Ishikawa (cell line): ENCODE results near the gene OPN1SW.

Experiments used
- CEBPB ChIP-seq: IDR thresholded peaks from 2 replicates; pipeline ENCODE4 v1.6.1; 2012
- EGR1 ChIP-seq: IDR thresholded peaks from 2 replicates; pipeline ENCODE4 v1.6.1; 2012
- EP300 ChIP-seq: IDR thresholded peaks from 2 replicates; pipeline ENCODE4 v1.6.1; 2012; ENCODE audit warnings: borderline replicate concordance
- RAD21 ChIP-seq: IDR thresholded peaks from 2 replicates; pipeline ENCODE4 v1.6.1; 2012; ENCODE audit warnings: low read depth
- TAF1 ChIP-seq: IDR thresholded peaks from 2 replicates; pipeline ENCODE4 v1.6.1; 2012; ENCODE audit warnings: low read depth, mild to moderate bottlenecking
- TEAD4 ChIP-seq: IDR thresholded peaks from 2 replicates; pipeline ENCODE4 v1.6.1; 2012
- USF1 ChIP-seq: IDR thresholded peaks from 2 replicates; pipeline ENCODE4 v1.6.1; 2012

DNA sequence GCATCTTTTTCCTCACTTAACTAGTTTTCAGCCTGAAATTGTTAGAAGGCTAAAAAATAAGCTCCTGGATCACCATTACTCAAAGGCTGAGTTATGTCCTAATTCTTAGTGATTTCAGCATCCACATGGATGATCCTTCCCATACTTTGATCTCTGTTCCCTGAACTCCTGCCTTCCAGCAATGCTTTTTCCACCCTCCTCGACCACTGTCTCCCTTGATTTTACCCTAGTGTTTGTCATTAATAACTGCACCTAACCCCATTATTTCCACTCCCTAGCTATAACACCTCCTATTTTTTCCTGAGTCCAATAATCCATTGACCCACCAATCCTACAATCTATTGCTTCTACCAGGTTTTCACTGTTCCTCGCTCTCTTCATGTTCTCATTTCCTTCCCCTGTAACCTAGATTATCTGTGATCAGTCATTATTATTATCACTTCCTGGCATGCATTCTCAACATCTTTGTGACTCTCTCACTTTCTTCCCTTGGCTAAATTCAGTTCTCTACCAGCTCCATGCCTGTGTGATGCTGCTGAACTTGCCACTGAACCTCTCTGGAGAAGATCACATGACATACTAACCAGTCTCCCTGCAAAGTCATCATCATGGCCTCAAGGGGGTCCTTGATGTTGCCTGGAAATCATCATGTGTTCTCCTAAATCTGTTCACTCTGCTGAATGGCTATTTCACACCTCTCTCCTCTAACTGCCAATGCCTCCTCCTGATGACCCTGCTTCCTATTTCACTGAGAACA, 42.9 kb downstream of the OPN1SW start:
- TF ChIP-seq EP300 = no peak
- TF ChIP-seq CEBPB = no peak
- no peak for TF ChIP-seq EGR1
- no peak for TF ChIP-seq TEAD4
- no peak for TF ChIP-seq RAD21
- TF ChIP-seq USF1 = no peak
- no peak for TF ChIP-seq TAF1
